Smooth muscle cell of bladder (primary cell): ENCODE measurements around the gene MYO1H. TPM values are rescaled to one million over a fixed set of nuclear protein-coding genes. Genes with fewer than 3 reads are reported as not detected.

Experiments used
- total RNA-seq: library from RNA; depleted of rRNA; stranded (reverse); fragments of >200 nt; gene quantifications from 2 replicates; pipeline ENCODE4 v1.2.3, GENCODE V29; 2014

The MYO1H gene, protein sequence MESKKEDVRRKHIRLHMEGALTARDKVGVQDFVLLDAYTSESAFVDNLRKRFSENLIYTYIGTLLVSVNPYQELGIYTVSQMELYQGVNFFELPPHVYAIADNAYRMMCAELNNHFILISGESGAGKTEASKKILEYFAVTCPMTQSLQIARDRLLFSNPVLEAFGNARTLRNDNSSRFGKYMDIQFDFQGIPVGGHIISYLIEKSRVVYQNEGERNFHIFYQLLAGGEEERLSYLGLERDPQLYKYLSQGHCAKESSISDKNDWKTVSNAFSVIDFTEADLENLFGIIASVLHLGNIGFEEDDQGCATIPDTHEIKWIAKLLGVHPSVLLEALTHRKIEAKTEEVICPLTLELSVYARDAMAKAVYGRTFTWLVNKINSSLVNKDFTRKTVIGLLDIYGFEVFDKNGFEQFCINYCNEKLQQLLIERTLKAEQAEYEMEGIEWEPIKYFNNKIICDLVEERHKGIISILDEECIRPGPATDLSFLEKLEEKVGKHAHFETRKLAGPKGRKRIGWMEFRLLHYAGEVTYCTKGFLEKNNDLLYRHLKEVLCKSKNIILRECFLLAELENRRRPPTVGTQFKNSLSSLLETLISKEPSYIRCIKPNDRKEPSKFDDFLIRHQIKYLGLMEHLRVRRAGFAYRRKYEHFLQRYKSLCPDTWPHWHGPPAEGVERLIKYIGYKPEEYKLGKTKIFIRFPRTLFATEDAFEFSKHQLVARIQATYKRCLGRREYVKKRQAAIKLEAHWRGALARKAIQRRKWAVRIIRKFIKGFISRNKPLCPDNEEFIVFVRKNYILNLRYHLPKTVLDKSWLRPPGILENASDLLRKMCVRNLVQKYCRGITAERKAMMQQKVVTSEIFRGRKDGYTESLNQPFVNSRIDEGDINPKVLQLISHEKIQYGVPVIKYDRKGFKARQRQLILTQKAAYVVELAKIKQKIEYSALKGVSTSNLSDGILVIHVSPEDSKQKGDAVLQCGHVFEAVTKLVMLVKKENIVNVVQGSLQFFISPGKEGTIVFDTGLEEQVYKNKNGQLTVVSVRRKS
- total RNA-seq, result 0.14 TPM in 1 of 2 replicates, not detected in the other

DNA sequence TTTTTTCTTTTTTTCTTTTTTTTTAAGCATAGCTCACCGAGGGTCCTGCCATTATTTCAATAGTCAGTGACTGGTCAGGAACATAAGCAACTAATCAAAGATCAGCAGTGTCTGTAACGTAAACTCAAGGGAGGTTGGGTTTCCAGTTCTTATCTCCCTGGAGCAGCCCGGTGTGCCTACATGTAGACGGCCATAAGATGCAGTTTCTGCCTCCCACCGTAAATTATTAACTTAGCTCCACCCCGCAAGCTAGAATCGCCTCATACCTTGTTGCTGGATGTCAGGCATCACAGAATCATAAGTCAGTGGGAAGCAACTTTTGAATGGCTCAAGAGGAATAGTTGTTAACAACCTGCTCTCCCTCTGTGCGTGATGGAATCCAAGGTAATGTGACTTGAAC lies at the start of gene MYO1H:
Gene MYO1H, plus strand, starts transcription at position 312 of the 400 bp plus-strand sequence. Its CDS starts 61 bp downstream, at position 373.

DNA sequence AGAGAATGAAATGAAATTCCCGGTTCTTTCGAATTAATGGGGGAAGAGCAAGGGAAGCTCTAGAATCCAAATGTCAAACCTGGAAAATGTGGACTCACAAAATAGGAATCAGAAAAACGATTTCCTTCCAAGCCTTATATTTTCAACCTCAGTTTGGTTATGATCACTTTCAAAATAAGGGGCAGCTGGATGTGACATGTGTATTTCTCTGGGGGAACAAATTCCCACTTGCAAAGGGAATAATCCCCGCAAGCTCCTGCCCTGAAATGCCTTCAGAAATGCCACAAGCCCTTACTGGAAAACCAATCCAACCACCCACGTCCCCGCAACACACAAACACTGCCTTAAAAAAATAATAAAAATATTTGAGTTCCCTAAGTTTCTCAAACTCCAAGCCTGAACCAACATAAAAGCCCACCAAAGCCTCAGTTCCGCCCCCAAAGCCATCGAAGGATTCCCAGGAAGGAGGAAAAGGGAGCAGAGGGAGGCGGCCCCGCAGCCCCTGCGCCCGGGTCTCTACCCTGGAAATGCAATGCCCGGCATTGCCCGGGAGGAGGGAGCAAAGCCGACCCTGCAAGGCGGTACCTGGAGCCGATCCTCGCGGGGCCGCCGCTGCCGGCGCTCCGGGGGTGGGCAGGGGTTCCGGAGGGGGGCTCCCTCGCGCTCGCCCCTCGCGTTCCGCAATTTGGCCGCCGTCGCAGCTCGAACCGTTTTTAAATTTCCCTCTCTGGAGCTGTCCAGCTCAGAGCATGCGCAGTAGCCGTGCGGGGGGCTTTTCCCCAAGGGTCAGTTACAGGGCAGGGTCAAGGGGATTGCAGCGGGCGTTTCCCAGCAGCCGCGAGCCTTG lies 38.9 kb upstream of the MYO1H start, which contains the start of gene FOXN4:
Gene FOXN4, minus strand, starts transcription at position 751 of the 847 bp plus-strand sequence. CDS start 963 bp downstream, outside the sequence.

DNA sequence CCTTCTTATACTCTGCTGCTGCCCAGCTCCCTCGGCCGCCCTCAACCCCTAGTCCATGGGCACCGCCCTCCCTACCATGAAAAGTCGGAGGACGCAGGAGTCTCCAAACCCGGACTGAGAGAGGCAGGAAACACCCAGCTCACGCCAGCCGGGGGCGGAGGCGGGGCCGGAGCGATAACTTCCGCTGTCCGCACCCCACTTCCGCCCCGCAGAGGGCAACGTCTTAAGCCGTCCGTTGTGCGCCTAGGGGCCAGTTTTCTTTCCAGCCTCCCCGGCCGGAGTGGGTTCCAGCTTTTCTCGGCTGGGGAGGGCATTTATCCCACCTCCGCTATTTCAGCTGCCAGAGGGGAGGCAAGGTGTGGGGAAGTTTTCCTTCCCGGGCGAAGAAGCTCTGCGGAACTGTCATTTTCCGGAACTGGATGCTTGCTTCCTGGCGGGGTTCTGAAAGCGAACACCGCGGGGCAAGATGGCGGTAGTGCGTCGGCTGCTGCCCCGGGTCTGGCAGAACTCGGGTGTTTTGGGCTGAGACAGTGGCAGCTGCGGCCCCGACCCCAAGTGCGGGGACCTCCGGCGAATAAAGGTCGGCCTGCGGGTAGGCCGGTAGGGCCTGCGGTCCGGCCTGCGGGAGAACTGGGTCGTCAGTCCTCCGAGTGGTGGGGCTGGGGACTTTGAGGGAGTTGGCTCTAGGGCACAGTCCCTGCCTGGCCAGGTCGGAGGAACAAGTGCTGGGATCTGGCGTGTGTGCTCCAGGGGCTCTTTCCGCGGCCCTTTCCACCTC lies 129.7 kb downstream of the MYO1H start, which contains the start of the genes KCTD10 and UBE3B:
Gene KCTD10, minus strand, starts transcription at position 116 of the 778 bp plus-strand sequence. Its CDS starts 38 bp downstream, at position 78.
Gene UBE3B, plus strand, starts transcription at position 450 of the 778 bp plus-strand sequence. CDS start 5,918 bp downstream, outside the sequence.

Other genes starting within 250 kb of the MYO1H start
- 6.0 and 7.3 TPM in 2 replicates for gene ACACB, start 231.3 kb upstream of the MYO1H start, total RNA-seq
- gene FOXN4, start 38.6 kb upstream of the MYO1H start, total RNA-seq, result not detected in 2 replicates
- 61.2 and 83.9 TPM in 2 replicates for gene KCTD10, start 129.4 kb downstream of the MYO1H start, total RNA-seq
- 27.6 and 36.3 TPM in 2 replicates for gene UBE3B, start 129.7 kb downstream of the MYO1H start, total RNA-seq
- 55.6 and 57.8 TPM in 2 replicates for gene MMAB, start 225.6 kb downstream of the MYO1H start, total RNA-seq
- gene MVK, start 225.9 kb downstream of the MYO1H start, total RNA-seq, result 17.3 and 20.5 TPM in 2 replicates